ENCODE measurements around the gene LHX3.

- TF ChIP-seq CTCF (IDR thresholded peaks at IDR 0.05) (no peak), POLR2A (IDR thresholded peaks at IDR 0.05) (no peak)
Measured at GRCh38 chr9:136187197-136187596, 17.7 kb downstream of the LHX3 start.
